ENCODE measurements around the gene RPS21. TPM values are rescaled to one million over a fixed set of nuclear protein-coding genes. Genes with fewer than 3 reads are reported as not detected.

RPS21 gene
- total and polyA plus RNA-seq, 2 of the 4 experiments (the other 2 are of a cell fraction) = 2,710 to 4,298 TPM

GRCh38 chr20:62396367-62397239 lies 9.7 kb downstream of the RPS21 start:
- Histone ChIP-seq H4K8ac (ENCODE audit: low read depth in 2 of 2, low read length in 2 of 2) (no peak overlapping the region), H3K79me1 (ENCODE audit: low read depth in 1 of 2, low read length in 2 of 2) (peaks cover 0 to 14% of the 10 kb centered on the region in 2 experiments; a peak in 3 of 4 replicates), H4K5ac (ENCODE audit: low read depth, low read length) (no peak overlapping the region), H3K36me3 (ENCODE audit: control insufficient read depth, insufficient read depth, low read length) (peaks cover 20% of the 10 kb centered on the region), H3K9me1 (ENCODE audit: insufficient read depth, low read length) (0 out of 2 replicates have a peak, but pooled peaks cover 4% of the 10 kb centered on the region), H3K4me2 (ENCODE audit: low read depth, low read length) (no peak overlapping the region), H2BK20ac (ENCODE audit: low read depth, low read length) (no peak overlapping the region), H3K14ac (replicated peaks; ENCODE audit: low read depth, low read length) (no peak overlapping the region), H3K18ac (ENCODE audit: low read depth, low read length) (no peak overlapping the region), H4K91ac (ENCODE audit: insufficient read depth, low read depth, low read length) (no peak overlapping the region), H4K20me1 (ENCODE audit: insufficient read depth, low read length) (peaks cover 19% of the 10 kb centered on the region; the same call in 1 of the 2 replicates), H2BK120ac (ENCODE audit: low read depth, low read length) (no peak overlapping the region), H3K9me3 (ENCODE audit: control insufficient read depth, insufficient read depth, low read length) (no peaks in the 10 kb centered on the region), H3K27me3 (ENCODE audit: control insufficient read depth, insufficient read depth, low read length) (no peaks in the 10 kb centered on the region), H3K4me3 (ENCODE audit: insufficient read depth, low read depth, low read length) (no peak overlapping the region), H3K56ac (ENCODE audit: extremely low read depth, insufficient read depth, low read length) (no peak overlapping the region), H2AK9ac (replicated peaks; ENCODE audit: low read depth, low read length, poor library complexity) (peak overlapping the region; percentile 78), H2AFZ (replicated peaks; ENCODE audit: low read length, poor library complexity) (no peak overlapping the region), H3K23ac (ENCODE audit: low read depth, low read length) (no peak overlapping the region), H3K4ac (ENCODE audit: low read depth, low read length) (no peak overlapping the region), H2AK5ac (ENCODE audit: low read depth, low read length) (no peak overlapping the region), H2BK15ac (ENCODE audit: low read depth, low read length) (no peak overlapping the region), H3K27ac (ENCODE audit: insufficient read depth, low read length) (no peak overlapping the region), H2BK5ac (ENCODE audit: low read depth, low read length, poor library complexity, severe bottlenecking) (no peak overlapping the region), H3K9ac (ENCODE audit: low read depth, low read length) (no peak overlapping the region), H3K4me1 (ENCODE audit: control insufficient read depth, insufficient read depth, low read length) (no peaks in the 10 kb centered on the region)
- dilution Hi-C loops (cut with HindIII; ENCODE audit: low sequenced_read_pairs, unreplicated experiment) = loop anchor here (25.0 kb wide), 1 partner anchor 109 kb away; no protein-coding TSS in a partner anchor
- ChIA-PET CTCF (no interaction called here), POLR2A (ENCODE audit: unreplicated experiment) (interaction anchor here (0.6 kb wide), 1 partner anchor 54 kb away, joined by 4 read pairs; no protein-coding TSS in a partner anchor)
- no TSS peak for BruUV-seq (replicated peaks)
- intact Hi-C loops (cut with micrococcal nuclease) = no loop called here
- TF ChIP-seq RFX5 (IDR thresholded peaks at IDR 0.05; ENCODE audit: low read depth, low read length) (no peak), FOS (IDR thresholded peaks at IDR 0.05; ENCODE audit: low read depth, low read length) (no peak), BHLHE40 (IDR thresholded peaks at IDR 0.05; ENCODE audit: low read depth, low read length) (no peak), NFE2L2 (IDR thresholded peaks at IDR 0.05; ENCODE audit: low read depth, low read length) (no peak), RAD21 (IDR thresholded peaks at IDR 0.05; ENCODE audit: low read length) (no peak), USF2 (IDR thresholded peaks at IDR 0.05; ENCODE audit: low read depth, low read length) (no peak), MAFK (IDR thresholded peaks at IDR 0.05; ENCODE audit: low read depth, low read length) (no peak), SMC3 (IDR thresholded peaks at IDR 0.05; ENCODE audit: low read depth, low read length) (no peak), ELK1 (IDR thresholded peaks at IDR 0.05; ENCODE audit: borderline replicate concordance, low read depth, low read length) (no peak), CHD1 (IDR thresholded peaks at IDR 0.05; ENCODE audit: low read depth, low read length) (no peak), RCOR1 (IDR thresholded peaks at IDR 0.05; ENCODE audit: insufficient replicate concordance, low read length) (no peak), MXI1 (IDR thresholded peaks at IDR 0.05; ENCODE audit: borderline replicate concordance, low read depth, low read length) (no peak), POLR2A (IDR thresholded peaks at IDR 0.05; ENCODE audit: low read depth, low read length) (no peak), CEBPB (IDR thresholded peaks at IDR 0.05; ENCODE audit: low read depth, low read length) (no peak), MAZ (IDR thresholded peaks at IDR 0.05; ENCODE audit: borderline replicate concordance, low read depth, low read length) (no peak)
- ATAC-seq (ENCODE audit: low read depth) = no peak
- WGBS, 2 experiments (ENCODE audit: extremely low coverage in 2 of 2, insufficient read length in 1 of 2) = 93% methylated on average over 27 of the region's 35 CpGs; no CpG with 5 or more reads in 1 of the 2 experiments
- in situ Hi-C loops (cut with MboI; ENCODE audit: low sequenced_read_pairs) = loop anchor here (25.0 kb wide), 1 partner anchor 384 kb away; no protein-coding TSS in a partner anchor
- no peak for DNase-seq

All from IMR-90 (cell line).